Spinal cord (tissue), 10 donors: ENCODE measurements around the gene GTF3A. TPM values are rescaled to one million over a fixed set of nuclear protein-coding genes. Genes with fewer than 3 reads are reported as not detected.

Experiments
- DNase-seq, 6 donors: peaks; one replicate each; pipeline versions ENCODE4 v3.0.0 to v3.0.0-alpha.2; 2013 to 2015; ENCODE audit warnings: low spot score in 6 of 6, low read depth in 4 of 6
- H3K27ac ChIP-seq: one replicate; pipeline ENCODE4 v1.5.1; 2013; ENCODE audit warnings: low read depth, low read length, control low read depth
- H3K27me3 ChIP-seq: one replicate; pipeline ENCODE4 v1.6.1; 2013; ENCODE audit warnings: low read length; ENCODE audit not compliant: control insufficient read depth, insufficient read depth
- H3K36me3 ChIP-seq: one replicate; pipeline ENCODE4 v1.6.1; 2013; ENCODE audit warnings: low read length; ENCODE audit not compliant: control insufficient read depth, insufficient read depth
- H3K4me1 ChIP-seq: one replicate; pipeline ENCODE4 v1.6.1; 2013; ENCODE audit warnings: low read length; ENCODE audit not compliant: control insufficient read depth, insufficient read depth
- H3K4me3 ChIP-seq: one replicate; pipeline ENCODE4 v1.5.1; 2013; ENCODE audit warnings: low read depth, low read length, control low read depth
- H3K9me3 ChIP-seq: one replicate; pipeline ENCODE4 v1.6.1; 2013; ENCODE audit warnings: low read length; ENCODE audit not compliant: control insufficient read depth, insufficient read depth
- WGBS: methylation state at CpG from one replicate; pipeline ENCODE4 v1.1.5; 2013; ENCODE audit warnings: missing lambda C conversion rate; ENCODE audit not compliant: insufficient coverage; 5-methylcytosine and 5-hydroxymethylcytosine counted together
- polyA plus RNA-seq, 2 donors: library from polyadenylated mRNA; unstranded; fragments of 120-200 nt; gene quantifications; one replicate each; pipeline ENCODE4 v1.2.1, GENCODE V29; 2013; ENCODE audit not compliant: insufficient read length in 2 of 2
- total RNA-seq, 2 donors: library from RNA; depleted of rRNA in 1 of 2; stranded (reverse); fragments of 120-200 nt in 1 of 2; fragments of >200 nt in 1 of 2; gene quantifications; one replicate each; pipeline versions ENCODE4 v1.2.3 to v1.2.4, GENCODE V29; 2013 to 2014
- donor health status: healthy.

GTF3A gene
- total and polyA plus RNA-seq, 4 donors, result 77.4 to 162 (median 113) TPM

DNA sequence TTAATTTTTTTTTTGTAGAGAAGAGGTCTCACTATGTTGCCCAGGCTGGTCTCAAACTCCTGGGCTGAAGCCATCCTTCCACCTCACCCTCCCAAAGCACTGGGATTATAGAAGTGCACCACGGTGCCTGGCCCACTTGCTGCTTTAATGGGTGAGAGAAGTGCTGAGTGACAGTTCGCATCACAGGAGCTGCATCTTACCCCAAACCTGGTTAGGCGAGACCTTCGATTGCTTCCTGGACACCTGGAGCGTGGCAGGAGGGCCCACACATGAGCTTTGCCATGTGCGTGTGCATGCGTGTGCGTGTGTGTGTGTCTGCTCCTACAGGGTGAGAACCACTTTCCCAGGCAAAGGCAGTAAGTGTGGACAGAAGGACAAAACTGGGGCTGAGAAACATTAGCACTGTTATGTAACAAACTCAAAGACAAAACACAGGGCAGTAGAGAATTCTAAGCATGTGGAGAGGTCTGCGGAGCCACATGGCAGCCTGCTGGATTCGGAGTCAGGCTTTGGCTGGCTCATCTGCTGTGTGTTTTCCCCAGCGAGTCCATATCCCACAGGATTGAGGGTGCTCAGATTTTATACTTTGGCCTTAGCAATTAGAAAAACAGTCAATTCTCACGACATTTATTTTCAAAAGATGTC is 37.6 kb downstream of the GTF3A start:
- no peaks in the 10 kb centered on the region for H3K36me3 ChIP-seq
- H3K4me1 ChIP-seq, result no peaks in the 10 kb centered on the region
- H3K27me3 ChIP-seq, result no peaks in the 10 kb centered on the region
- DNase-seq, result no peak
- H3K9me3 ChIP-seq, result no peaks in the 10 kb centered on the region
- no peak overlapping the region for H3K4me3 ChIP-seq
- 87% methylated on average over 11 of the region's 12 CpGs for WGBS
- no peak overlapping the region for H3K27ac ChIP-seq

- 57% methylated on average over 6 of the region's 6 CpGs for WGBS
- no peak overlapping the region for H3K4me3 ChIP-seq
- no peak for DNase-seq
Observed at GRCh38 chr13:27463500-27463899, 39.1 kb downstream of the GTF3A start.

DNA sequence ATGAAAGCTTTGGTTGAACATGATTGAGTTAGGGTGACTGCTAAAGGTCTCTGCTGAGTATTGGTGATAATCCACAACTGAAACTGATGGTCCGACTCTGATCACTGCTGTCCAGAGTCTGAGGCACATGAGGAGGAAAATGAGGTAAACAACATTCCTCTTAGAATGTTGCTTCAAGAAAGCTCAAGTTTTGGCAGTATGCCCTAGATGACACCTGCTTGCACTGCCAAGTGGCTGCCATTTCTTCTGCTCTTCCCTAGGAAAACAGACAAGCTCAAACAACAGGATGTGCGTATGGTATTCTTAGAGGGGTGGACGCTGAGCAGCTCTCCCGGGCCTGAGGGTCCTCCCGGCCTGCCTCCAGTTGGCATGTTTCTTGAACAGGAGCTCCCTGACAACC is 41.2 kb downstream of the GTF3A start:
- 52% methylated on average over 5 of the region's 5 CpGs for WGBS
- H3K36me3 ChIP-seq, result no peaks in the 10 kb centered on the region

More at GRCh38 chr13:27463500-27463899, 39.1 kb downstream of the GTF3A start:
- H3K4me1 ChIP-seq, result no peaks in the 10 kb centered on the region
- no peaks in the 10 kb centered on the region for H3K27me3 ChIP-seq
- no peaks in the 10 kb centered on the region for H3K9me3 ChIP-seq
- no peak overlapping the region for H3K27ac ChIP-seq
- H3K36me3 ChIP-seq, result no peaks in the 10 kb centered on the region

DNA sequence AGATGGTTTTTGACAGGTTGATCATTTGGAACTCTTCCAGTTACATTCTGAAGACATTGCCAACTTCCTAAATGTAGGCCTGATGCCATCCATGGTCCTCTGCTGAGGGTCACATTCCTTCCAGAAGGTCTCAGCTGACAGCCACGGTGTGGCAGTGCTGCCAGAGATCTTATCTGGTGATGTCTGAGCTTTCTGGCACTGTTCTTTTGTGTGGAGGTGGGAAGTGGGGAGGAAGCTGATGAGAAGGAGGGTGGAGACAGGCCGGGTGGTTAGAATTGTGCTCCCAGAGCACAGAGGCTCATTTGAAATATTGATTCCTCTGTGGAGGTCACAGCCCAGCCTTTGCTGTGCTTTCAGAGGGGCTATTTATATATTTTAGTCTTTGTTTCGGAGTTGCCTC is 42.1 kb downstream of the GTF3A start:
- no peak overlapping the region for H3K27ac ChIP-seq
- no peaks in the 10 kb centered on the region for H3K4me1 ChIP-seq
- H3K27me3 ChIP-seq, result no peaks in the 10 kb centered on the region
- H3K4me3 ChIP-seq, result no peak overlapping the region
- no peaks in the 10 kb centered on the region for H3K36me3 ChIP-seq
- H3K9me3 ChIP-seq, result no peaks in the 10 kb centered on the region
- no peak for DNase-seq
- WGBS, result 38% methylated on average over 3 of the region's 3 CpGs

More for the DNA sequence above, 41.2 kb downstream of the GTF3A start:
- Histone ChIP-seq H3K27me3 (no peaks in the 10 kb centered on the region), H3K4me1 (no peaks in the 10 kb centered on the region), H3K9me3 (no peaks in the 10 kb centered on the region), H3K4me3 (no peak overlapping the region), H3K27ac (no peak overlapping the region)
- peak in 1 of 6 donors; percentile 4 for DNase-seq

GRCh38 chr13:27470075-27470820 is 45.8 kb downstream of the GTF3A start:
- 33% methylated on average over 1 of the region's 5 CpGs for whole genome bisulfite sequencing
- Histone ChIP-seq H3K9me3 (no peaks in the 10 kb centered on the region), H3K27me3 (no peaks in the 10 kb centered on the region), H3K27ac (no peak overlapping the region), H3K4me1 (no peaks in the 10 kb centered on the region), H3K36me3 (no peaks in the 10 kb centered on the region), H3K4me3 (no peak overlapping the region)
- DNase-seq, result no peak

DNA sequence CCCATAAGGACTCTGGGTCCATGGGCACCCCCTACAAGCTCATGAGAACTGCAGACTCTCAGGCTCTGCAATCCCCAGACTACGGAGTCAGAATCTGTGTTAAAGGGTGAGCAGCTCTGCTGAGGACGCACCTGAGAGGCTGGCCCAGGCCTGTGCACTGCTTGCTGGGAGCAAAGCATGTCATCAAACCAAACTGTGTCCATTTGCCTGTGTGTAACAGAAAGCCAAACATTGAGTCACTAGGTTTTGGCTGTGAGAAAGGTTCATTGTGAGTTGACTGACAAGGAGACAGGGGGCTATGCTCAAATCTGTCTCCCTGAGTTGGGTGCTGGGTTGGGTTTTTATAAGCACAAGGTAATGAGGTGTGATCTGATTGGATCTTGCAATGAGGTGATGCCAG is 48.0 kb downstream of the GTF3A start:
- Histone ChIP-seq H3K36me3 (no peaks in the 10 kb centered on the region), H3K4me1 (no peaks in the 10 kb centered on the region), H3K9me3 (no peaks in the 10 kb centered on the region), H3K27ac (no peak overlapping the region), H3K27me3 (no peaks in the 10 kb centered on the region), H3K4me3 (no peak overlapping the region)
- no peak for DNase-seq
- WGBS, result 85% methylated on average over 2 of the region's 2 CpGs

DNA sequence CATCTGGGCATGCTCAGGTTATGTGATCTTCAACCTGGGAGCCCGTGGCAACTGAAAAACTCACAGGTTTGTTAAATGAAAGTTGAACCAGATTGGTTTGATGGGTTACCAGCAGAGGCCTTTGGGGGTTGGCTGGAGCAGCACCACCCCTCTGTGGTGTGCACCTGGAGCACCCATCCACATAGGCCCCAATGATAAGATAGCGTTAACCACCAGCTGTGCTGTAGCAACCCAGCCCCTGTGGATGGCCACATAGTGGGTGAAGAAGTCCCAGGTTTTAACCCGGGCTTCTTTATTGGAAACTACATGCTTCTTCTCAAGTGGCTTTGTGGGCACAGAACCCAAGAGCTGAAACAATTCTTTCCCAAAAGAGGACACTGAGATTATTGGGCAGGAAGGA is 48.5 kb downstream of the GTF3A start:
- Histone ChIP-seq H3K27ac (no peak overlapping the region), H3K4me3 (no peak overlapping the region), H3K36me3 (no peaks in the 10 kb centered on the region), H3K9me3 (no peaks in the 10 kb centered on the region), H3K4me1 (no peaks in the 10 kb centered on the region), H3K27me3 (no peaks in the 10 kb centered on the region)
- no peak for DNase-seq
- 82% methylated on average over 1 of the region's 3 CpGs for WGBS

DNA sequence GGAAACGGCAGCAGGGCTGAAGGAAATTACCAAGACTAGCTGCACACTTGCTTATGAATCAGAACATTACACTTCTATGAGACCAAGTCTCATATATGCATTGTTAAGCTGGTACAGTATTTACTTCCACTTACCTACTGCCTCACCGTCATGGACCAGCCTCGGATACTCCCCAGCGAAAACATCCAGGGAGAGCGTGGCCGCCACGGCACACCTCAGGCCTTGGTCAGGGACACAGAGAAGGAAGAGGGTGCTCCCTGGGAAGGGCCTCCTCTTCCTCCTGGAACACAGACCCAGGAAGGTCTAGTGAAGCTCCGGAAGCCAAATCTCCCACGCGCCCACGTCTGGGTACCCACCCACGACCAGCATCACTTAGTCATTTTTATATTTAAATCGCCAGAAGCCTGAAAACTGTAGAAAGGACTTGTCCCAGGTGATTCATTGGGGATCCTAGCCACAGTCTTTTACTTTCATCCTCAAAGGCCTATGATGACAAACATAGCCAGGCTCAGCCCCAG is 50.4 kb downstream of the GTF3A start:
- H3K4me3 ChIP-seq, result no peak overlapping the region
- no peak for DNase-seq
- H3K27ac ChIP-seq, result no peak overlapping the region
- no peaks in the 10 kb centered on the region for H3K36me3 ChIP-seq
- no peaks in the 10 kb centered on the region for H3K27me3 ChIP-seq
- no peaks in the 10 kb centered on the region for H3K9me3 ChIP-seq
- no peaks in the 10 kb centered on the region for H3K4me1 ChIP-seq
- WGBS, result 89% methylated on average over 7 of the region's 13 CpGs

DNA sequence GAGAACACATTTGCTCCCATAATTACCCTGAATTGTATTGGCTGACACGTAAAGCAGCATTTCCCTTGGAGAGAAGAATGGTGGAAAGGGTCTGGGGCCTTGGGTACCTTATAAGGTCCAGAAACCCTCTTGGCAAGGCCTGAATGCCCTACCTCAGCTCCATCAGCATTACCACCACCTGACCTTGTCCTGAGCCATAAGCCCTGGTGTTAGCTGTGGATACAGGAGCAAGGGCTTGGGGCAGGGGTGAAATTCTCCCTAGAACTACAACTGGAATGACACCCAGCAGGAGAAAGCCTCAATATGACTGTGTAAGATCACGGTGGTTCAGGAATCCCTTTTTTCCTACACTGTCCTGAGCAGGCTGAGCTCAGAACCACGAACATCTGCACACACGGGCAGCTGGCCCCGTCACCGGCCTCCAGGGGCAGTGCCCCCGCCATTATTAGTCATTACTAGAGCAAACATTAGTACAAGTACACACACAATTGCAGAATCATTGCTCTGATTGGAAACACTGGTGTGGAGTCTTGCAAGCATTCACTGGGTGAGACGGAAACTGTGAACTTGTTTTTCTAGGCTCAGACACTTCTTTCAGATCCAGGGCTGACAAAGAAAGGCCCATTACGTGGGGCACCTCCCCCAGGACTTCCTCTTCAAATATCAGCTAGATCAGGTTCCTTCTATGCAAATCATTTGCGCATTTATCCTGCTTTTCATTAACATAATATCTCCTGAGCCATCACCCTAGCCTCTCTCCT is 52.7 kb downstream of the GTF3A start:
- no peak for DNase-seq
- Histone ChIP-seq H3K27ac (no peak overlapping the region), H3K36me3 (no peaks in the 10 kb centered on the region), H3K27me3 (no peaks in the 10 kb centered on the region), H3K9me3 (no peaks in the 10 kb centered on the region), H3K4me3 (no peak overlapping the region), H3K4me1 (no peaks in the 10 kb centered on the region)
- WGBS, result 47% methylated on average over 8 of the region's 10 CpGs
